OCI-M2 (cell line): ENCODE data around the gene ATP2B1.

Source experiments
- DNase-seq: peaks from one replicate; lab custom pipeline; 2025; ENCODE audit not compliant: unreplicated experiment; lab: John Stamatoyannopoulos, UW

Gene ATP2B1

GRCh38 chr12:89662623-89663022 lies 46.0 kb downstream of the ATP2B1 start:
- DNase-seq, result no peak

- DNase-seq, result no peak
Measured at GRCh38 chr12:89661706-89662330, 46.8 kb downstream of the ATP2B1 start.

- DNase-seq, result no peak
Measured at GRCh38 chr12:89657739-89658138, 50.9 kb downstream of the ATP2B1 start.

- DNase-seq, result no peak
Measured at GRCh38 chr12:89657066-89657465, 51.6 kb downstream of the ATP2B1 start.

- DNase-seq, result no peak
Measured at GRCh38 chr12:89655841-89656240, 52.8 kb downstream of the ATP2B1 start.

GRCh38 chr12:89651192-89651591 lies 57.4 kb downstream of the ATP2B1 start:
- no peak for DNase-seq

- DNase-seq, result no peak
Measured at GRCh38 chr12:89650239-89650638, 58.4 kb downstream of the ATP2B1 start.

GRCh38 chr12:89649820-89650219 lies 58.8 kb downstream of the ATP2B1 start:
- DNase-seq, result no peak

GRCh38 chr12:89649139-89649538 lies 59.5 kb downstream of the ATP2B1 start:
- DNase-seq, result no peak

GRCh38 chr12:89648211-89648930 lies 60.3 kb downstream of the ATP2B1 start:
- no peak for DNase-seq

GRCh38 chr12:89645434-89645833 lies 63.2 kb downstream of the ATP2B1 start:
- DNase-seq, result no peak

- DNase-seq, result no peak
Measured at GRCh38 chr12:89642959-89643358, 65.7 kb downstream of the ATP2B1 start.

GRCh38 chr12:89636776-89637160 lies 71.9 kb downstream of the ATP2B1 start:
- no peak for DNase-seq

- DNase-seq, result no peak
Measured at GRCh38 chr12:89636052-89636775, 72.4 kb downstream of the ATP2B1 start.

- DNase-seq, result no peak
Measured at GRCh38 chr12:89634508-89634907, 74.1 kb downstream of the ATP2B1 start.

GRCh38 chr12:89632778-89633177 lies 75.9 kb downstream of the ATP2B1 start:
- DNase-seq, result no peak

GRCh38 chr12:89622115-89622514 lies 86.5 kb downstream of the ATP2B1 start:
- DNase-seq, result no peak

GRCh38 chr12:89621521-89621920 lies 87.1 kb downstream of the ATP2B1 start:
- no peak for DNase-seq

GRCh38 chr12:89619764-89620163 lies 88.9 kb downstream of the ATP2B1 start:
- no peak for DNase-seq

GRCh38 chr12:89618113-89618862 lies 90.3 kb downstream of the ATP2B1 start:
- no peak for DNase-seq

- no peak for DNase-seq
Measured at GRCh38 chr12:89610366-89610765, 98.3 kb downstream of the ATP2B1 start.
